HEK293 (cell line): Measurements from ENCODE around the gene KCNAB2.

Source experiments
- CTCF ChIA-PET: fragments of 350-600 bp; formaldehyde crosslinking; extraction: SDS; loops from one replicate; lab custom pipeline; 2021; ENCODE audit warnings: antibody characterized with exemption; lab: Yijun Ruan, JAX
- POLR2A ChIA-PET: fragments of 300-600 bp; formaldehyde crosslinking; extraction: SDS; loops from one replicate; lab custom pipeline; 2020; ENCODE audit warnings: antibody characterized with exemption, inconsistent platforms; lab: Yijun Ruan, JAX
- H3K27ac ChIP-seq: fragments of 200-500 bp; sonication (Bioruptor generic); 2 replicates; pipeline ENCODE4 v1.5.1; 2014; ENCODE audit warnings: low read depth, low read length, control low read depth, inconsistent platforms; ENCODE audit errors: extremely low read depth
- H3K36me3 ChIP-seq, 2 experiments: fragments of 200-500 bp in 1 of 2; sonication (Bioruptor generic) in 1 of 2; 1 replicate in 1 of 2; 2 replicates in 1 of 2; pipeline ENCODE4 v1.5.1; 2014 to 2017; ENCODE audit warnings: inconsistent platforms in 2 of 2, low read length in 2 of 2; ENCODE audit not compliant: control insufficient read depth in 2 of 2, insufficient read depth in 1 of 2
- H3K4me1 ChIP-seq: fragments of 200-500 bp; sonication (Bioruptor generic); 2 replicates; pipeline ENCODE4 v1.5.1; 2014; ENCODE audit warnings: mild to moderate bottlenecking, low read length, inconsistent platforms; ENCODE audit not compliant: control insufficient read depth, insufficient read depth
- H3K4me3 ChIP-seq: 2 replicates; pipeline ENCODE4 v1.5.1; 2011; ENCODE audit warnings: low read depth, mild to moderate bottlenecking, control low read depth, low read length, moderate library complexity
- H3K9me3 ChIP-seq: fragments of 200-500 bp; sonication (Bioruptor generic); 2 replicates; pipeline ENCODE4 v1.5.1; 2014; ENCODE audit warnings: low read depth, low read length, inconsistent platforms; ENCODE audit not compliant: control insufficient read depth, insufficient read depth
- BCL11B ChIP-seq: fragments of 450-650 bp; formaldehyde crosslinking; IDR thresholded peaks from 2 replicates; pipeline ENCODE4 v1.5.1; 2016; ENCODE audit warnings: low read depth, missing biosample characterization, missing genetic modification characterization
- EGR2 ChIP-seq: fragments of 450-650 bp; formaldehyde crosslinking; IDR thresholded peaks from 2 replicates; pipeline ENCODE4 v1.5.1; 2016; ENCODE audit warnings: low read depth, missing biosample characterization, missing genetic modification characterization
- GLIS1 ChIP-seq: fragments of 450-650 bp; formaldehyde crosslinking; IDR thresholded peaks from 2 replicates; pipeline ENCODE4 v1.5.1; 2016; ENCODE audit warnings: missing biosample characterization, missing genetic modification characterization
- SETDB1 ChIP-seq: IDR thresholded peaks from one replicate; pipeline ENCODE4 v1.6.1; 2017; ENCODE audit warnings: mild to moderate bottlenecking, low read length, moderate library complexity, mixed read lengths; ENCODE audit not compliant: insufficient read length
- ZBTB20 ChIP-seq: fragments of 450-650 bp; formaldehyde crosslinking; IDR thresholded peaks from 2 replicates; pipeline ENCODE4 v1.5.1; 2016; ENCODE audit warnings: missing biosample characterization, missing genetic modification characterization
- ZIC2 ChIP-seq: fragments of 450-650 bp; formaldehyde crosslinking; IDR thresholded peaks from 2 replicates; pipeline ENCODE4 v1.5.1; 2016; ENCODE audit warnings: missing biosample characterization, missing genetic modification characterization
- ZNF121 ChIP-seq: fragments of 450-650 bp; formaldehyde crosslinking; IDR thresholded peaks from 2 replicates; pipeline ENCODE4 v1.5.1; 2016; ENCODE audit warnings: missing biosample characterization, missing genetic modification characterization
- ZNF146 ChIP-seq: fragments of 450-650 bp; formaldehyde crosslinking; IDR thresholded peaks from 2 replicates; pipeline ENCODE4 v1.5.1; 2016; ENCODE audit warnings: missing biosample characterization, missing genetic modification characterization
- ZNF175 ChIP-seq: fragments of 450-650 bp; formaldehyde crosslinking; IDR thresholded peaks from 2 replicates; pipeline ENCODE4 v1.5.1; 2016; ENCODE audit warnings: missing biosample characterization, missing genetic modification characterization
- ZNF2 ChIP-seq: fragments of 450-650 bp; formaldehyde crosslinking; IDR thresholded peaks from 2 replicates; pipeline ENCODE4 v1.5.1; 2016; ENCODE audit warnings: missing biosample characterization, missing genetic modification characterization
- ZNF211 ChIP-seq: fragments of 450-650 bp; formaldehyde crosslinking; IDR thresholded peaks from 2 replicates; pipeline ENCODE4 v1.5.1; 2016; ENCODE audit warnings: low read depth, missing biosample characterization, missing genetic modification characterization
- ZNF23 ChIP-seq: fragments of 450-650 bp; formaldehyde crosslinking; IDR thresholded peaks from 2 replicates; pipeline ENCODE4 v1.5.1; 2016; ENCODE audit warnings: missing biosample characterization, missing genetic modification characterization, borderline replicate concordance
- ZNF239 ChIP-seq: fragments of 450-650 bp; formaldehyde crosslinking; IDR thresholded peaks from 2 replicates; pipeline ENCODE4 v1.5.1; 2016; ENCODE audit warnings: missing biosample characterization, missing genetic modification characterization
- ZNF394 ChIP-seq: fragments of 450-650 bp; formaldehyde crosslinking; IDR thresholded peaks from 2 replicates; pipeline ENCODE4 v1.5.1; 2016; ENCODE audit warnings: missing biosample characterization, missing genetic modification characterization, mild to moderate bottlenecking, moderate library complexity, borderline replicate concordance
- ZNF664 ChIP-seq: fragments of 450-650 bp; formaldehyde crosslinking; IDR thresholded peaks from 2 replicates; pipeline ENCODE4 v1.5.1; 2016; ENCODE audit warnings: missing biosample characterization, missing genetic modification characterization
- ZNF791 ChIP-seq: fragments of 450-650 bp; formaldehyde crosslinking; IDR thresholded peaks from 2 replicates; pipeline ENCODE4 v1.5.1; 2016; ENCODE audit warnings: missing biosample characterization, missing genetic modification characterization
- ZSCAN23 ChIP-seq: fragments of 450-650 bp; formaldehyde crosslinking; IDR thresholded peaks from 2 replicates; pipeline ENCODE4 v1.5.1; 2016; ENCODE audit warnings: missing biosample characterization, missing genetic modification characterization
- TF ChIP-seq, protein P1 (sequence below): fragments of 450-650 bp; formaldehyde crosslinking; IDR thresholded peaks from 2 replicates; pipeline ENCODE4 v1.5.1; 2016; ENCODE audit warnings: missing biosample characterization, missing genetic modification characterization
- TF ChIP-seq, protein P2 (sequence below): fragments of 450-650 bp; formaldehyde crosslinking; IDR thresholded peaks from 2 replicates; pipeline ENCODE4 v1.5.1; 2016; ENCODE audit warnings: missing biosample characterization, missing genetic modification characterization, borderline replicate concordance
- TF ChIP-seq, protein P3 (sequence below): fragments of 450-650 bp; formaldehyde crosslinking; IDR thresholded peaks from 2 replicates; pipeline ENCODE4 v1.5.1; 2017; ENCODE audit warnings: missing biosample characterization, missing genetic modification characterization
- TF ChIP-seq, protein P4 (sequence below): fragments of 450-650 bp; formaldehyde crosslinking; IDR thresholded peaks from 2 replicates; pipeline ENCODE4 v1.5.1; 2016; ENCODE audit warnings: missing biosample characterization, missing genetic modification characterization
- TF ChIP-seq, protein P5 (sequence below): fragments of 450-650 bp; formaldehyde crosslinking; IDR thresholded peaks from 2 replicates; pipeline ENCODE4 v1.5.0; 2017; ENCODE audit warnings: missing biosample characterization, missing genetic modification characterization, borderline replicate concordance

The KCNAB2 gene

DNA sequence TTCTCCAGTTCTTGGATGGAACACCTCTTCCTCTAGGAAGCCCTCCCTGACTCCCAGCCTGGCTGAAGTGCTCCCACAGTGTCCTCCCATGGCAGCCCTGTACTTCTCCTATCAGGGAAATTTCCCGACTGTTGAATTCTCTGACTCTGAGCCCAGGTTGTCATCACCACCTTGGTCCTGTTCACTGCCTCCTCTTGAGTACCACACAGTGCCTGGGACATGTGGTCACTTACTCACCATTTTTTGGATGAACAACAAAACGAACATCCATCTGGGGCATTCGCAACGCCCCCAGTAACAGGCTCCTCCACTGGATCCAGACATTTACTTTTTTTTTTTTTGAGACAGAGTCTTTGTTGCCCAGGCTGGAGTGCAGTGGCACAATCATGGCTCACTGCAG lies 97.0 kb downstream of the KCNAB2 start:
- ChIA-PET CTCF (interaction anchor here (0.6 kb wide), 1 partner anchor 205 kb away, joined by 4 read pairs; no protein-coding TSS in a partner anchor), POLR2A (no interaction called here)
- H3K36me3 ChIP-seq, result no peaks in the 10 kb centered on the region
- no peak for TF ChIP-seq ZBTB20 (tag by site-specific recombination)
- no peak for TF ChIP-seq ZNF211 (tag by site-specific recombination)
- TF ChIP-seq, protein P1, sequence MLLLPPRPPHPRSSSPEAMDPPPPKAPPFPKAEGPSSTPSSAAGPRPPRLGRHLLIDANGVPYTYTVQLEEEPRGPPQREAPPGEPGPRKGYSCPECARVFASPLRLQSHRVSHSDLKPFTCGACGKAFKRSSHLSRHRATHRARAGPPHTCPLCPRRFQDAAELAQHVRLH (tag by site-specific recombination), result no peak
- TF ChIP-seq, protein P2, sequence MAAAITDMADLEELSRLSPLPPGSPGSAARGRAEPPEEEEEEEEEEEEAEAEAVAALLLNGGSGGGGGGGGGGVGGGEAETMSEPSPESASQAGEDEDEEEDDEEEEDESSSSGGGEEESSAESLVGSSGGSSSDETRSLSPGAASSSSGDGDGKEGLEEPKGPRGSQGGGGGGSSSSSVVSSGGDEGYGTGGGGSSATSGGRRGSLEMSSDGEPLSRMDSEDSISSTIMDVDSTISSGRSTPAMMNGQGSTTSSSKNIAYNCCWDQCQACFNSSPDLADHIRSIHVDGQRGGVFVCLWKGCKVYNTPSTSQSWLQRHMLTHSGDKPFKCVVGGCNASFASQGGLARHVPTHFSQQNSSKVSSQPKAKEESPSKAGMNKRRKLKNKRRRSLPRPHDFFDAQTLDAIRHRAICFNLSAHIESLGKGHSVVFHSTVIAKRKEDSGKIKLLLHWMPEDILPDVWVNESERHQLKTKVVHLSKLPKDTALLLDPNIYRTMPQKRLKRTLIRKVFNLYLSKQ (tag by site-specific recombination), result no peak
- no peak for TF ChIP-seq ZNF23 (tag by site-specific recombination)
- no peak for TF ChIP-seq BCL11B (tag by site-specific recombination)
- no peak for TF ChIP-seq ZNF146 (tag by site-specific recombination)
- no peak for TF ChIP-seq EGR2 (tag by site-specific recombination)
- no peak for TF ChIP-seq ZSCAN23
- no peak overlapping the region for H3K4me3 ChIP-seq
- H3K4me1 ChIP-seq, result no peaks in the 10 kb centered on the region
- no peak overlapping the region for H3K27ac ChIP-seq
- H3K9me3 ChIP-seq, result no peaks in the 10 kb centered on the region

DNA sequence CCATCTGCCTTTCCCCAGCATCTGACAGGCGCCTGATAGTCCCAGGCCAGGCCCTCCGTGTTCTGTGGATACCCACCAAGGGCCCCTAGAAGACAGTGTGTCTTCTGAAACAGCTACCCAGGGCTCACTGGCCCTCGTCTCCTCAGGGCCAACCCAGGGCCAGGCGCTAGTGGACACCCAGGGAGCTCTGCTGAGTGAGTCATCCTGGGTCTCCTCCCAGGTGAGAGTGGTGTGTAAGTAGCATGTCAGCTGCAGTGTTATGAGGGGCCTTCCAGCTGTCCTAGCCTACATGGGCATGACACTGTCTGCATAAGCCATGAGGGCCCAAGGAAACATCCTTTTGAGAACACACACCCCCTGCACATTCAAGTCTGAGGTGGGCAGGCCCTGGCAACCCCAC lies 97.7 kb downstream of the KCNAB2 start:
- Histone ChIP-seq H3K27ac (no peak overlapping the region), H3K36me3 (no peaks in the 10 kb centered on the region), H3K4me3 (no peak overlapping the region), H3K9me3 (no peaks in the 10 kb centered on the region), H3K4me1 (no peaks in the 10 kb centered on the region)
- ChIA-PET CTCF (interaction anchor here (0.6 kb wide), 1 partner anchor 204 kb away, joined by 4 read pairs; no protein-coding TSS in a partner anchor), POLR2A (no interaction called here)
- TF ChIP-seq ZIC2 (tag by site-specific recombination) (0 out of 2 replicates have a peak, but pooled peaks have one; percentile 13), GLIS1 (tag by site-specific recombination) (peak; percentile 30; the same call in 1 of the 2 replicates), ZNF175 (tag by site-specific recombination) (no peak)

DNA sequence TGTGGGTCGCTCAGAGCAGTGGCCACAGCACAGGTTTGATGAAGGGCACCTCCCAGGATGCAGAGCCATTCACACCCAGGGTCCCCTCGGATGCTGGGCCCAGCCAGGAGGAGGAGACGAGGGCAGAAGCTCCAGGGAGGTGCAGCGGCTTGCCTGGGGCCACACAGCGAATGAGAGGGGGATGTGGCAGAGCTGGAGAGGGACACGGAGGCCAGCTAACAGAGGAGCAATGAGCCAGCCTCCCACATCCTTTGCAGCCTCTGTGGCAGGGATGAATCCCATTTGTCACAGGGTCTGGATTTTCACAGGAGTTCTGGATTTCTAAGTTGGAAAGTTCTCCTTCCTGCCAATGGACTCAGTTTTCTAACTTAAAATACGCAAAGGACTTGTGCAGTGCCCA lies 98.5 kb downstream of the KCNAB2 start:
- Histone ChIP-seq H3K36me3 (no peaks in the 10 kb centered on the region), H3K9me3 (no peaks in the 10 kb centered on the region), H3K4me3 (no peak overlapping the region), H3K4me1 (no peaks in the 10 kb centered on the region; the same call in 1 of the 2 replicates), H3K27ac (no peak overlapping the region)
- ChIA-PET POLR2A (no interaction called here), CTCF (no interaction called here)
- TF ChIP-seq ZNF239 (tag by site-specific recombination) (no peak), SETDB1 (no peak), ZNF394 (no peak), ZNF2 (tag by site-specific recombination) (no peak), ZNF664 (tag by site-specific recombination) (no peak), ZNF121 (tag by site-specific recombination) (no peak), ZNF791 (tag by site-specific recombination) (no peak)
- TF ChIP-seq, protein P3, sequence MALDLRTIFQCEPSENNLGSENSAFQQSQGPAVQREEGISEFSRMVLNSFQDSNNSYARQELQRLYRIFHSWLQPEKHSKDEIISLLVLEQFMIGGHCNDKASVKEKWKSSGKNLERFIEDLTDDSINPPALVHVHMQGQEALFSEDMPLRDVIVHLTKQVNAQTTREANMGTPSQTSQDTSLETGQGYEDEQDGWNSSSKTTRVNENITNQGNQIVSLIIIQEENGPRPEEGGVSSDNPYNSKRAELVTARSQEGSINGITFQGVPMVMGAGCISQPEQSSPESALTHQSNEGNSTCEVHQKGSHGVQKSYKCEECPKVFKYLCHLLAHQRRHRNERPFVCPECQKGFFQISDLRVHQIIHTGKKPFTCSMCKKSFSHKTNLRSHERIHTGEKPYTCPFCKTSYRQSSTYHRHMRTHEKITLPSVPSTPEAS (tag by site-specific recombination), result no peak
- TF ChIP-seq, protein P4, sequence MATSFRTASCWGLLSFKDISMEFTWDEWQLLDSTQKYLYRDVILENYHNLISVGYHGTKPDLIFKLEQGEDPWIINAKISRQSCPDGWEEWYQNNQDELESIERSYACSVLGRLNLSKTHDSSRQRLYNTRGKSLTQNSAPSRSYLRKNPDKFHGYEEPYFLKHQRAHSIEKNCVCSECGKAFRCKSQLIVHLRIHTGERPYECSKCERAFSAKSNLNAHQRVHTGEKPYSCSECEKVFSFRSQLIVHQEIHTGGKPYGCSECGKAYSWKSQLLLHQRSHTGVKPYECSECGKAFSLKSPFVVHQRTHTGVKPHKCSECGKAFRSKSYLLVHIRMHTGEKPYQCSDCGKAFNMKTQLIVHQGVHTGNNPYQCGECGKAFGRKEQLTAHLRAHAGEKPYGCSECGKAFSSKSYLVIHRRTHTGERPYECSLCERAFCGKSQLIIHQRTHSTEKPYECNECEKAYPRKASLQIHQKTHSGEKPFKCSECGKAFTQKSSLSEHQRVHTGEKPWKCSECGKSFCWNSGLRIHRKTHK (tag by site-specific recombination), result no peak
- TF ChIP-seq, protein P5, sequence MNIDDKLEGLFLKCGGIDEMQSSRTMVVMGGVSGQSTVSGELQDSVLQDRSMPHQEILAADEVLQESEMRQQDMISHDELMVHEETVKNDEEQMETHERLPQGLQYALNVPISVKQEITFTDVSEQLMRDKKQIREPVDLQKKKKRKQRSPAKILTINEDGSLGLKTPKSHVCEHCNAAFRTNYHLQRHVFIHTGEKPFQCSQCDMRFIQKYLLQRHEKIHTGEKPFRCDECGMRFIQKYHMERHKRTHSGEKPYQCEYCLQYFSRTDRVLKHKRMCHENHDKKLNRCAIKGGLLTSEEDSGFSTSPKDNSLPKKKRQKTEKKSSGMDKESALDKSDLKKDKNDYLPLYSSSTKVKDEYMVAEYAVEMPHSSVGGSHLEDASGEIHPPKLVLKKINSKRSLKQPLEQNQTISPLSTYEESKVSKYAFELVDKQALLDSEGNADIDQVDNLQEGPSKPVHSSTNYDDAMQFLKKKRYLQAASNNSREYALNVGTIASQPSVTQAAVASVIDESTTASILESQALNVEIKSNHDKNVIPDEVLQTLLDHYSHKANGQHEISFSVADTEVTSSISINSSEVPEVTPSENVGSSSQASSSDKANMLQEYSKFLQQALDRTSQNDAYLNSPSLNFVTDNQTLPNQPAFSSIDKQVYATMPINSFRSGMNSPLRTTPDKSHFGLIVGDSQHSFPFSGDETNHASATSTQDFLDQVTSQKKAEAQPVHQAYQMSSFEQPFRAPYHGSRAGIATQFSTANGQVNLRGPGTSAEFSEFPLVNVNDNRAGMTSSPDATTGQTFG, result no peak
